ENCODE results near the gene BPIFB6. TPM values are rescaled to one million over a fixed set of nuclear protein-coding genes. Genes with fewer than 3 reads are reported as not detected.

Gene BPIFB6
- total RNA-seq, 1 experiment from 2014 or later, result not detected

- ChIA-PET CTCF (interaction anchor here (0.9 kb wide), 1 partner anchor 70 kb away, joined by 3 read pairs; no protein-coding TSS in a partner anchor), POLR2A (no interaction called here)
- Mint-ChIP-seq H3K9me3 (no peaks in the 10 kb centered on the region), H3K4me3 (no peak overlapping the region), H3K4me1 (no peaks in the 10 kb centered on the region), H3K27ac (no peak overlapping the region), H3K27me3 (ENCODE audit: low read depth) (no peaks in the 10 kb centered on the region; the same call in 1 of the 2 replicates), H3K36me3 (no peaks in the 10 kb centered on the region)
- DNase-seq (ENCODE audit: low spot score) (no peak), ATAC-seq (no peak)
- peak; percentile 41; the same call in 1 of the 2 replicates for TF ChIP-seq GABPB1 (CRISPR knock-in tag; IDR thresholded peaks at IDR 0.05)
- TF ChIP-seq KAT7 (CRISPR knock-in tag; IDR thresholded peaks at IDR 0.05; ENCODE audit: borderline replicate concordance), result no peak
Measured at GRCh38 chr20:33026072-33026778, 5.2 kb upstream of the BPIFB6 start.

GRCh38 chr20:33026779-33027759 is 4.4 kb upstream of the BPIFB6 start:
- Mint-ChIP-seq H3K27ac (no peak overlapping the region), H3K9me3 (no peaks in the 10 kb centered on the region), H3K36me3 (no peaks in the 10 kb centered on the region), H3K27me3 (ENCODE audit: low read depth) (no peaks in the 10 kb centered on the region; the same call in 1 of the 2 replicates), H3K4me1 (no peaks in the 10 kb centered on the region), H3K4me3 (no peak overlapping the region)
- no peak for DNase-seq (ENCODE audit: low spot score)
- POLR2A ChIA-PET, result no interaction called here
- no peak for ATAC-seq
- CTCF ChIA-PET, result interaction anchor here (0.8 to 0.9 kb wide), 2 partner anchors 69 to 133 kb away, joined by 3 read pairs; no protein-coding TSS in a partner anchor
- TF ChIP-seq FOXP4 (CRISPR knock-in tag; IDR thresholded peaks at IDR 0.05) (no peak), ZMAT4 (CRISPR knock-in tag; IDR thresholded peaks at IDR 0.05) (no peak), KAT7 (CRISPR knock-in tag; IDR thresholded peaks at IDR 0.05; ENCODE audit: borderline replicate concordance) (no peak), GRHL2 (CRISPR knock-in tag; IDR thresholded peaks at IDR 0.05; ENCODE audit: insufficient replicate concordance, severe bottlenecking) (no peak), ETV6 (CRISPR knock-in tag; IDR thresholded peaks at IDR 0.05) (no peak), PRRX2 (CRISPR knock-in tag; IDR thresholded peaks at IDR 0.05) (no peak), TEAD1 (CRISPR knock-in tag; IDR thresholded peaks at IDR 0.05) (no peak), NFATC4 (CRISPR knock-in tag; IDR thresholded peaks at IDR 0.05) (no peak), ZNF317 (CRISPR knock-in tag; IDR thresholded peaks at IDR 0.05; ENCODE audit: borderline replicate concordance, low read depth) (no peak), PREB (CRISPR knock-in tag; IDR thresholded peaks at IDR 0.05; ENCODE audit: borderline replicate concordance) (no peak), SMAD3 (CRISPR knock-in tag; IDR thresholded peaks at IDR 0.05; ENCODE audit: borderline replicate concordance) (no peak)
- TF ChIP-seq, protein P1, sequence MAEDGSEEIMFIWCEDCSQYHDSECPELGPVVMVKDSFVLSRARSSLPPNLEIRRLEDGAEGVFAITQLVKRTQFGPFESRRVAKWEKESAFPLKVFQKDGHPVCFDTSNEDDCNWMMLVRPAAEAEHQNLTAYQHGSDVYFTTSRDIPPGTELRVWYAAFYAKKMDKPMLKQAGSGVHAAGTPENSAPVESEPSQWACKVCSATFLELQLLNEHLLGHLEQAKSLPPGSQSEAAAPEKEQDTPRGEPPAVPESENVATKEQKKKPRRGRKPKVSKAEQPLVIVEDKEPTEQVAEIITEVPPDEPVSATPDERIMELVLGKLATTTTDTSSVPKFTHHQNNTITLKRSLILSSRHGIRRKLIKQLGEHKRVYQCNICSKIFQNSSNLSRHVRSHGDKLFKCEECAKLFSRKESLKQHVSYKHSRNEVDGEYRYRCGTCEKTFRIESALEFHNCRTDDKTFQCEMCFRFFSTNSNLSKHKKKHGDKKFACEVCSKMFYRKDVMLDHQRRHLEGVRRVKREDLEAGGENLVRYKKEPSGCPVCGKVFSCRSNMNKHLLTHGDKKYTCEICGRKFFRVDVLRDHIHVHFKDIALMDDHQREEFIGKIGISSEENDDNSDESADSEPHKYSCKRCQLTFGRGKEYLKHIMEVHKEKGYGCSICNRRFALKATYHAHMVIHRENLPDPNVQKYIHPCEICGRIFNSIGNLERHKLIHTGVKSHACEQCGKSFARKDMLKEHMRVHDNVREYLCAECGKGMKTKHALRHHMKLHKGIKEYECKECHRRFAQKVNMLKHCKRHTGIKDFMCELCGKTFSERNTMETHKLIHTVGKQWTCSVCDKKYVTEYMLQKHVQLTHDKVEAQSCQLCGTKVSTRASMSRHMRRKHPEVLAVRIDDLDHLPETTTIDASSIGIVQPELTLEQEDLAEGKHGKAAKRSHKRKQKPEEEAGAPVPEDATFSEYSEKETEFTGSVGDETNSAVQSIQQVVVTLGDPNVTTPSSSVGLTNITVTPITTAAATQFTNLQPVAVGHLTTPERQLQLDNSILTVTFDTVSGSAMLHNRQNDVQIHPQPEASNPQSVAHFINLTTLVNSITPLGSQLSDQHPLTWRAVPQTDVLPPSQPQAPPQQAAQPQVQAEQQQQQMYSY (CRISPR knock-in tag; IDR thresholded peaks at IDR 0.05), result no peak
- TF ChIP-seq, protein P2, sequence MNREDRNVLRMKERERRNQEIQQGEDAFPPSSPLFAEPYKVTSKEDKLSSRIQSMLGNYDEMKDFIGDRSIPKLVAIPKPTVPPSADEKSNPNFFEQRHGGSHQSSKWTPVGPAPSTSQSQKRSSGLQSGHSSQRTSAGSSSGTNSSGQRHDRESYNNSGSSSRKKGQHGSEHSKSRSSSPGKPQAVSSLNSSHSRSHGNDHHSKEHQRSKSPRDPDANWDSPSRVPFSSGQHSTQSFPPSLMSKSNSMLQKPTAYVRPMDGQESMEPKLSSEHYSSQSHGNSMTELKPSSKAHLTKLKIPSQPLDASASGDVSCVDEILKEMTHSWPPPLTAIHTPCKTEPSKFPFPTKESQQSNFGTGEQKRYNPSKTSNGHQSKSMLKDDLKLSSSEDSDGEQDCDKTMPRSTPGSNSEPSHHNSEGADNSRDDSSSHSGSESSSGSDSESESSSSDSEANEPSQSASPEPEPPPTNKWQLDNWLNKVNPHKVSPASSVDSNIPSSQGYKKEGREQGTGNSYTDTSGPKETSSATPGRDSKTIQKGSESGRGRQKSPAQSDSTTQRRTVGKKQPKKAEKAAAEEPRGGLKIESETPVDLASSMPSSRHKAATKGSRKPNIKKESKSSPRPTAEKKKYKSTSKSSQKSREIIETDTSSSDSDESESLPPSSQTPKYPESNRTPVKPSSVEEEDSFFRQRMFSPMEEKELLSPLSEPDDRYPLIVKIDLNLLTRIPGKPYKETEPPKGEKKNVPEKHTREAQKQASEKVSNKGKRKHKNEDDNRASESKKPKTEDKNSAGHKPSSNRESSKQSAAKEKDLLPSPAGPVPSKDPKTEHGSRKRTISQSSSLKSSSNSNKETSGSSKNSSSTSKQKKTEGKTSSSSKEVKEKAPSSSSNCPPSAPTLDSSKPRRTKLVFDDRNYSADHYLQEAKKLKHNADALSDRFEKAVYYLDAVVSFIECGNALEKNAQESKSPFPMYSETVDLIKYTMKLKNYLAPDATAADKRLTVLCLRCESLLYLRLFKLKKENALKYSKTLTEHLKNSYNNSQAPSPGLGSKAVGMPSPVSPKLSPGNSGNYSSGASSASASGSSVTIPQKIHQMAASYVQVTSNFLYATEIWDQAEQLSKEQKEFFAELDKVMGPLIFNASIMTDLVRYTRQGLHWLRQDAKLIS (CRISPR knock-in tag; IDR thresholded peaks at IDR 0.05; ENCODE audit: borderline replicate concordance), result no peak
- TF ChIP-seq, protein P3, sequence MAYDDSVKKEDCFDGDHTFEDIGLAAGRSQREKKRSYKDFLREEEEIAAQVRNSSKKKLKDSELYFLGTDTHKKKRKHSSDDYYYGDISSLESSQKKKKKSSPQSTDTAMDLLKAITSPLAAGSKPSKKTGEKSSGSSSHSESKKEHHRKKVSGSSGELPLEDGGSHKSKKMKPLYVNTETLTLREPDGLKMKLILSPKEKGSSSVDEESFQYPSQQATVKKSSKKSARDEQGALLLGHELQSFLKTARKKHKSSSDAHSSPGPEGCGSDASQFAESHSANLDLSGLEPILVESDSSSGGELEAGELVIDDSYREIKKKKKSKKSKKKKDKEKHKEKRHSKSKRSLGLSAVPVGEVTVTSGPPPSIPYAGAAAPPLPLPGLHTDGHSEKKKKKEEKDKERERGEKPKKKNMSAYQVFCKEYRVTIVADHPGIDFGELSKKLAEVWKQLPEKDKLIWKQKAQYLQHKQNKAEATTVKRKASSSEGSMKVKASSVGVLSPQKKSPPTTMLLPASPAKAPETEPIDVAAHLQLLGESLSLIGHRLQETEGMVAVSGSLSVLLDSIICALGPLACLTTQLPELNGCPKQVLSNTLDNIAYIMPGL (CRISPR knock-in tag; IDR thresholded peaks at IDR 0.05), result no peak
- TF ChIP-seq, protein P4, sequence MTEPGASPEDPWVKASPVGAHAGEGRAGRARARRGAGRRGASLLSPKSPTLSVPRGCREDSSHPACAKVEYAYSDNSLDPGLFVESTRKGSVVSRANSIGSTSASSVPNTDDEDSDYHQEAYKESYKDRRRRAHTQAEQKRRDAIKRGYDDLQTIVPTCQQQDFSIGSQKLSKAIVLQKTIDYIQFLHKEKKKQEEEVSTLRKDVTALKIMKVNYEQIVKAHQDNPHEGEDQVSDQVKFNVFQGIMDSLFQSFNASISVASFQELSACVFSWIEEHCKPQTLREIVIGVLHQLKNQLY (CRISPR knock-in tag; IDR thresholded peaks at IDR 0.05), result no peak
